BJ (cell line): ENCODE results near the gene DOCK4. TPM values are rescaled to one million over a fixed set of nuclear protein-coding genes. Genes with fewer than 3 reads are reported as not detected.

Source experiments
- CTCF ChIA-PET: fragments of 350-600 bp; formaldehyde crosslinking; extraction: SDS; loops from one replicate; lab custom pipeline; 2021; ENCODE audit warnings: antibody characterized with exemption, inconsistent platforms; lab: Yijun Ruan, JAX
- POLR2A ChIA-PET: fragments of 300-600 bp; sonication (Branson Sonifier 250); formaldehyde crosslinking; extraction: SDS; loops from one replicate; lab custom pipeline; 2021; ENCODE audit warnings: antibody characterized with exemption; lab: Charles Lee
- DNase-seq: peaks from one replicate; pipeline ENCODE4 v3.0.0-alpha.2; 2011; ENCODE audit warnings: low read depth
- H3K27me3 ChIP-seq: 2 replicates; pipeline ENCODE4 v1.6.0; 2011; ENCODE audit warnings: low read length; ENCODE audit not compliant: control insufficient read depth, insufficient read depth
- H3K36me3 ChIP-seq: 2 replicates; pipeline ENCODE4 v1.5.1; 2011; ENCODE audit warnings: low read length; ENCODE audit not compliant: control insufficient read depth, insufficient read depth
- H3K4me3 ChIP-seq: 2 replicates; pipeline ENCODE4 v1.5.1; 2011; ENCODE audit warnings: low read depth, mild to moderate bottlenecking, control low read depth, low read length
- CTCF ChIP-seq: IDR thresholded peaks from 2 replicates; pipeline ENCODE4 v1.5.1; 2011; ENCODE audit warnings: low read depth, mild to moderate bottlenecking, control low read depth, inconsistent platforms, low read length, moderate library complexity; ENCODE audit not compliant: insufficient read depth
- polyA plus RNA-seq: library from polyadenylated mRNA; depleted of rRNA; stranded (reverse); fragments of >200 nt; gene quantifications from 2 replicates; pipeline ENCODE4 v1.2.3, GENCODE V29; 2011

Gene DOCK4
- polyA plus RNA-seq, 1 experiment: 0.15 TPM

GRCh38 chr7:111834367-111834766 is 371.8 kb downstream of the DOCK4 start:
- no peak for DNase-seq
- H3K36me3 ChIP-seq: no peaks in the 10 kb centered on the region
- CTCF ChIA-PET: interaction anchor here (0.8 to 1.6 kb wide), 4 partner anchors 11 to 82 kb away, joined by 3 to 5 read pairs (median 4); no protein-coding TSS in a partner anchor
- POLR2A ChIA-PET: no interaction called here
- no peak overlapping the region for H3K4me3 ChIP-seq
- no peaks in the 10 kb centered on the region for H3K27me3 ChIP-seq
- TF ChIP-seq CTCF: no peak

DNA sequence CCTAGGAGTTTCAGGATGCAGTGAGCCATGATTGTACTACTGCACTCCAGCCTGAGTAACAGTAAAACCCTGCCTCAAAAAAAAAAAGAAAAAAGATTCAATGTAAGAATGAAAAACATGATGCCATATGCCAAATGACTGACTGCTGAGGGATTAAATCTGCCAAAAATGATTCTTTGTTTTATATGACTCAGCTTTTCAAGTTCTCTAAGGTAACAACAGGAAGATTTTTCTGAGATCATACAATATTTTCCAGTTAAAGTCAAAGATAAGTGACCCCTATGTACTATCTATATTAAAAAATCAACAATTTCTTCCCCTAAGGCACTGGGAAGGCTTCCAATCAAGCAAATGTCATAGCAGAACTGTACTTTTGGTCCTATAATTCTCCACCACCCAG is 372.7 kb downstream of the DOCK4 start:
- ChIA-PET POLR2A (no interaction called here), CTCF (no interaction called here)
- Histone ChIP-seq H3K4me3 (no peak overlapping the region), H3K27me3 (no peaks in the 10 kb centered on the region), H3K36me3 (no peaks in the 10 kb centered on the region)
- no peak for TF ChIP-seq CTCF
- DNase-seq: no peak

GRCh38 chr7:111832174-111832573 is 374.0 kb downstream of the DOCK4 start:
- no peak for DNase-seq
- POLR2A ChIA-PET: no interaction called here
- CTCF ChIA-PET: interaction anchor here (1.1 to 1.6 kb wide), 2 partner anchors 12 to 23 kb away, joined by 3 to 4 read pairs; no protein-coding TSS in a partner anchor
- Histone ChIP-seq H3K4me3 (no peak overlapping the region), H3K27me3 (no peaks in the 10 kb centered on the region), H3K36me3 (no peaks in the 10 kb centered on the region)
- TF ChIP-seq CTCF: no peak

DNA sequence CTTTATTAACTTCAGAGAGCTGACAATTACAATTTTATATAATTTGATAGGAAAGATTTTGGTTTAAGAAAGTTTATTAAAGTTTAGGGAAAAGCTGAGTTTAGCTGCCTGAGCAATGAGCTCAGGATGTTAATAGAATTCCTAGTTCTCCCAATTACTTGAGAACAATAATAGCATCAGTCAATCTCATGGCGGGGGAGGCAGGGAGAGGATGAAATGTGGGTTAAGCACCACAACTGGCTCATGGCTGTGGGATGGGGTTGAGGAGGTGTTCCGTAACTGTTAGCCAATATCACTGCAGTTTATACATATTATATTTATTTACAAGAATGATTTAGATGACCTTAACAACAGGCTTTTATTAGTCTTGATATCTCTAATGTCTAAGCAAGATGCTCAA is 377.0 kb downstream of the DOCK4 start:
- no peaks in the 10 kb centered on the region for H3K27me3 ChIP-seq
- H3K4me3 ChIP-seq: no peak overlapping the region
- ChIA-PET POLR2A (no interaction called here), CTCF (interaction anchor here (0.6 kb wide), 1 partner anchor 1014 kb away, joined by 3 read pairs; no protein-coding TSS in a partner anchor)
- no peak for TF ChIP-seq CTCF
- DNase-seq: no peak
- no peaks in the 10 kb centered on the region for H3K36me3 ChIP-seq

GRCh38 chr7:111827863-111828504 is 378.2 kb downstream of the DOCK4 start:
- TF ChIP-seq CTCF: no peak
- DNase-seq: no peak
- Histone ChIP-seq H3K4me3 (no peak overlapping the region), H3K27me3 (no peaks in the 10 kb centered on the region), H3K36me3 (no peaks in the 10 kb centered on the region)
- POLR2A ChIA-PET: no interaction called here
- CTCF ChIA-PET: no interaction called here
